HepG2 (cell line): ENCODE data around the gene ZNF446. TPM values are rescaled to one million over a fixed set of nuclear protein-coding genes. Genes with fewer than 3 reads are reported as not detected.

Source experiments
- BATF2 ChIP-seq: sonication (generic); formaldehyde crosslinking; IDR thresholded peaks from 2 replicates; pipeline ENCODE4 v1.8.0; 2022; ENCODE audit warnings: mild to moderate bottlenecking, missing genetic modification reagents, moderate library complexity
- CHD4 ChIP-seq: fragments of 200-600 bp; sonication (generic); IDR thresholded peaks from 2 replicates; pipeline ENCODE4 v1.7.0; 2017; ENCODE audit warnings: mild to moderate bottlenecking, low read length, borderline replicate concordance
- HNF1A ChIP-seq, 2 experiments: sonication (generic) in 1 of 2; formaldehyde crosslinking in 1 of 2; IDR thresholded peaks; 2 replicates each; pipeline versions ENCODE4 v1.4.0 to v1.6.1; 2016 to 2020; ENCODE audit warnings: borderline replicate concordance in 1 of 2, low read depth in 1 of 2, mild to moderate bottlenecking in 1 of 2, missing genetic modification reagents in 1 of 2
- NPAS2 ChIP-seq: sonication (generic); formaldehyde crosslinking; IDR thresholded peaks from 2 replicates; pipeline ENCODE4 v1.8.0; 2022; ENCODE audit warnings: mild to moderate bottlenecking, missing genetic modification reagents, borderline replicate concordance
- PAWR ChIP-seq: sonication (generic); formaldehyde crosslinking; IDR thresholded peaks from 2 replicates; pipeline ENCODE4 v1.4.0; 2020; ENCODE audit warnings: missing genetic modification reagents, mild to moderate bottlenecking, borderline replicate concordance
- POLR2G ChIP-seq: fragments of 200-400 bp; formaldehyde crosslinking; IDR thresholded peaks from 2 replicates; pipeline ENCODE4 v1.6.1; 2018; ENCODE audit warnings: mild to moderate bottlenecking, low read depth, low read length, moderate library complexity
- SOX5 ChIP-seq: IDR thresholded peaks from 2 replicates; pipeline ENCODE4 v1.6.1; 2016; ENCODE audit warnings: borderline replicate concordance
- SP4 ChIP-seq: sonication (generic); formaldehyde crosslinking; IDR thresholded peaks from 2 replicates; pipeline ENCODE4 v1.8.1; 2023; ENCODE audit warnings: mild to moderate bottlenecking, missing genetic modification reagents
- TAF1 ChIP-seq: sonication (generic); formaldehyde crosslinking; IDR thresholded peaks from 2 replicates; pipeline ENCODE4 v1.4.0; 2020; ENCODE audit warnings: missing genetic modification reagents
- ZNF10 ChIP-seq: sonication (generic); formaldehyde crosslinking; IDR thresholded peaks from 2 replicates; pipeline ENCODE4 v1.4.0; 2020; ENCODE audit warnings: mild to moderate bottlenecking, low read depth, missing genetic modification reagents, borderline replicate concordance
- ZNF207 ChIP-seq: fragments of 450-650 bp; IDR thresholded peaks from 2 replicates; pipeline ENCODE4 v1.6.1; 2016; ENCODE audit warnings: antibody characterized with exemption, borderline replicate concordance
- ZNF510 ChIP-seq: sonication (generic); formaldehyde crosslinking; IDR thresholded peaks from 2 replicates; pipeline ENCODE4 v1.4.0; 2020; ENCODE audit warnings: low read depth, mild to moderate bottlenecking, missing genetic modification reagents
- ZNF800 ChIP-seq: sonication (generic); formaldehyde crosslinking; IDR thresholded peaks from 2 replicates; pipeline ENCODE4 v1.4.0; 2020; ENCODE audit warnings: missing genetic modification reagents
- ZSCAN31 ChIP-seq: sonication (generic); formaldehyde crosslinking; IDR thresholded peaks from 2 replicates; pipeline ENCODE4 v1.5.0; 2020; ENCODE audit warnings: low read depth, mild to moderate bottlenecking, missing genetic modification reagents
- polyA plus RNA-seq, 8 experiments: library from polyadenylated mRNA; depleted of rRNA in 3 of 8; stranded (reverse) in 7 of 8; unstranded in 1 of 8; fragments of >200 nt; fragmentation: Illumina TruSeq in 4 of 8; extraction: Trizol in 4 of 8; gene quantifications; 2 replicates each; pipeline versions ENCODE4 v1.2.1 to v1.2.3, GENCODE V29; 2011 to 2016; ENCODE audit warnings: low read depth in 4 of 8, missing spikeins in 1 of 8, mixed read lengths in 1 of 8; ENCODE audit not compliant: insufficient read depth in 1 of 8
- total RNA-seq, 5 experiments: library from RNA; depleted of rRNA; stranded (reverse); fragments of >200 nt; fragmentation: Illumina TruSeq; extraction: Trizol; gene quantifications; 2 replicates each; pipeline ENCODE4 v1.2.3, GENCODE V29; 2016; ENCODE audit warnings: low read depth in 1 of 5
- TF ChIP-seq, protein P1 (sequence below): sonication (generic); formaldehyde crosslinking; IDR thresholded peaks from 2 replicates; pipeline ENCODE4 v1.4.0; 2020; ENCODE audit warnings: missing genetic modification reagents, mild to moderate bottlenecking, borderline replicate concordance
- TF ChIP-seq, protein P2 (sequence below): sonication (generic); formaldehyde crosslinking; IDR thresholded peaks from 2 replicates; pipeline ENCODE4 v1.8.0; 2022; ENCODE audit warnings: mild to moderate bottlenecking, missing genetic modification reagents, moderate library complexity

The ZNF446 gene
- total and polyA plus RNA-seq, 2 of the 13 experiments (the other 11 are each of a cell fraction or from before 2014, with no cell fraction given) = 3.0 to 3.6 TPM

GRCh38 chr19:58499021-58499927 lies 23.1 kb downstream of the ZNF446 start (continued):
- TF ChIP-seq HNF1A (IDR thresholded peaks at IDR 0.05; ENCODE audit: low read depth) (peak; percentile 37; the same call in 1 of the 2 replicates), HNF1A (CRISPR knock-in tag; IDR thresholded peaks at IDR 0.05; ENCODE audit: borderline replicate concordance) (peak; percentile 79; the same call in 1 of the 2 replicates), NPAS2 (CRISPR knock-in tag) (no peak), TAF1 (CRISPR knock-in tag) (peak; percentile 78), BATF2 (CRISPR knock-in tag) (no peak), SOX5 (CRISPR knock-in tag) (peak; percentile 41; the same call in 1 of the 2 replicates), ZSCAN31 (CRISPR knock-in tag) (peak; percentile 30; the same call in 1 of the 2 replicates), ZNF800 (no peak; the same call in 1 of the 2 replicates), ZNF10 (CRISPR knock-in tag) (no peak), SP4 (peak; percentile 97), ZNF510 (CRISPR knock-in tag) (0 out of 2 replicates have a peak, but pooled peaks have one; percentile 4), POLR2G (peak; percentile 81), CHD4 (no peak), ZNF207 (no peak), PAWR (CRISPR knock-in tag) (no peak)
- TF ChIP-seq, protein P1, sequence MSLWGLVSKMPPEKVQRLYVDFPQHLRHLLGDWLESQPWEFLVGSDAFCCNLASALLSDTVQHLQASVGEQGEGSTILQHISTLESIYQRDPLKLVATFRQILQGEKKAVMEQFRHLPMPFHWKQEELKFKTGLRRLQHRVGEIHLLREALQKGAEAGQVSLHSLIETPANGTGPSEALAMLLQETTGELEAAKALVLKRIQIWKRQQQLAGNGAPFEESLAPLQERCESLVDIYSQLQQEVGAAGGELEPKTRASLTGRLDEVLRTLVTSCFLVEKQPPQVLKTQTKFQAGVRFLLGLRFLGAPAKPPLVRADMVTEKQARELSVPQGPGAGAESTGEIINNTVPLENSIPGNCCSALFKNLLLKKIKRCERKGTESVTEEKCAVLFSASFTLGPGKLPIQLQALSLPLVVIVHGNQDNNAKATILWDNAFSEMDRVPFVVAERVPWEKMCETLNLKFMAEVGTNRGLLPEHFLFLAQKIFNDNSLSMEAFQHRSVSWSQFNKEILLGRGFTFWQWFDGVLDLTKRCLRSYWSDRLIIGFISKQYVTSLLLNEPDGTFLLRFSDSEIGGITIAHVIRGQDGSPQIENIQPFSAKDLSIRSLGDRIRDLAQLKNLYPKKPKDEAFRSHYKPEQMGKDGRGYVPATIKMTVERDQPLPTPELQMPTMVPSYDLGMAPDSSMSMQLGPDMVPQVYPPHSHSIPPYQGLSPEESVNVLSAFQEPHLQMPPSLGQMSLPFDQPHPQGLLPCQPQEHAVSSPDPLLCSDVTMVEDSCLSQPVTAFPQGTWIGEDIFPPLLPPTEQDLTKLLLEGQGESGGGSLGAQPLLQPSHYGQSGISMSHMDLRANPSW = peak; percentile 27; the same call in 1 of the 2 replicates
- TF ChIP-seq, protein P2, sequence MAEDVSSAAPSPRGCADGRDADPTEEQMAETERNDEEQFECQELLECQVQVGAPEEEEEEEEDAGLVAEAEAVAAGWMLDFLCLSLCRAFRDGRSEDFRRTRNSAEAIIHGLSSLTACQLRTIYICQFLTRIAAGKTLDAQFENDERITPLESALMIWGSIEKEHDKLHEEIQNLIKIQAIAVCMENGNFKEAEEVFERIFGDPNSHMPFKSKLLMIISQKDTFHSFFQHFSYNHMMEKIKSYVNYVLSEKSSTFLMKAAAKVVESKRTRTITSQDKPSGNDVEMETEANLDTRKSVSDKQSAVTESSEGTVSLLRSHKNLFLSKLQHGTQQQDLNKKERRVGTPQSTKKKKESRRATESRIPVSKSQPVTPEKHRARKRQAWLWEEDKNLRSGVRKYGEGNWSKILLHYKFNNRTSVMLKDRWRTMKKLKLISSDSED (CRISPR knock-in tag) = no peak
